AG09309 (cell line): ENCODE results near the gene MANBA.
A peak's percentile ranks its signal among the peaks of the same experiment; 100 is the strongest.

ENCODE experiments used
- DNase-seq: peaks from one replicate; pipeline ENCODE4 v3.0.0-alpha.2; 2010; ENCODE audit warnings: low read depth
- H3K4me3 ChIP-seq: 2 replicates; pipeline ENCODE4 v1.5.1; 2011; ENCODE audit warnings: mild to moderate bottlenecking, low read depth, low read length, moderate library complexity; ENCODE audit not compliant: control insufficient read depth
- CTCF ChIP-seq: IDR thresholded peaks from 2 replicates; pipeline ENCODE4 v1.5.1; 2011; ENCODE audit warnings: mild to moderate bottlenecking, low read depth, low read length, inconsistent platforms; ENCODE audit not compliant: insufficient read depth, control insufficient read depth; ENCODE audit errors: missing control alignments

The MANBA gene

GRCh38 chr4:102657206-102657605 is 103.6 kb downstream of the MANBA start:
- H3K4me3 ChIP-seq: no peak overlapping the region
- TF ChIP-seq CTCF: no peak
- DNase-seq: no peak

DNA sequence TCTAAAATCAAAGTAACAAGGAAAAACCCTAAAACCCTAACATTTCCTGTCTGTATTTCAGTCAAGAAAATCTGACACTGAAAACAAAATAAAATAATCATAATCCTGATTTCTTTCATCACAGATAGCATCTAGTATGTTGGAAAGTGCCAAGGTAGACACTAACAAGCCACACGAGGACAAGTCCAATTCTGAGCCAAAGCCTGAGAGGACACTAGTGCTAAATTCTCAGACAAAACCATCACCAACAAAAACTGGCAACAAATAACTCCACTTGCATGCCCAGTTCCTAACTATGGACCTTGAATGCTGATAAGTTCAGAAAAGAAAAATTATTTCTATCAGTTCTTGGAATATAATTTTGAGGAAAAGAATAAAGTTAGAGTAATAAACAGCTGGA is 113.7 kb downstream of the MANBA start:
- no peak for DNase-seq
- no peak overlapping the region for H3K4me3 ChIP-seq
- TF ChIP-seq CTCF: no peak

- TF ChIP-seq CTCF: no peak
- no peak overlapping the region for H3K4me3 ChIP-seq
- DNase-seq: peak; percentile 47
Measured at GRCh38 chr4:102642631-102643298, 118.0 kb downstream of the MANBA start.

DNA sequence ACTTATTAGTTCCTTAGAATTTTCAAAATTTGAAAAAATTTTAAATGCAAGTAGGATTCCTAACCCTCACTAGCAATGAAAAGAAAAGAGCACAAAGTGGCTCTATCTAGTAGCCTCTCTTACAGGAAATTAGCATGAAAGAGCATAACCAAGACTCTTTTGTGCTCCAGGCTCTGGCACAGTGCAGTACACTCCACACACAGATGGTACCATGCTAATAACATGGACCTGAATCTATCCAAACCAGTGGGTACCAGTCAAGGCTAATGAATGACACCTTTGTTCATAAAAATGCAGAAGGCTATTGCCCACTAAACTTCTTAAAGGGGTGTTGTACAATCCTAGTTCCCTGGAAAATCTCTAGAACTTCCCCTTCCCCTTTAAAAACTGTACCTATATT is 119.0 kb downstream of the MANBA start:
- no peak for TF ChIP-seq CTCF
- no peak overlapping the region for H3K4me3 ChIP-seq
- no peak for DNase-seq

- TF ChIP-seq CTCF: no peak
- no peak overlapping the region for H3K4me3 ChIP-seq
- peak; percentile 43 for DNase-seq
Measured at GRCh38 chr4:102640669-102641068, 120.1 kb downstream of the MANBA start.

- no peak for TF ChIP-seq CTCF
- DNase-seq: no peak
- no peak overlapping the region for H3K4me3 ChIP-seq
Measured at GRCh38 chr4:102639598-102639997, 121.2 kb downstream of the MANBA start.
